GM18907 (cell line): Measurements from ENCODE around the gene SLC30A3.
"Not testable (repeated sequence)": the region's sequence is repeated elsewhere in the genome, so short reads cannot be mapped to it uniquely, and the experiment has no call there.

ENCODE experiments used
- ATAC-seq: cut with Tn5 transposase; IDR thresholded peaks from one replicate; pipeline ENCODE4 v1.9.1; 2021; ENCODE audit warnings: mild to moderate bottlenecking, moderate library complexity; ENCODE audit not compliant: unreplicated experiment

Gene SLC30A3, protein sequence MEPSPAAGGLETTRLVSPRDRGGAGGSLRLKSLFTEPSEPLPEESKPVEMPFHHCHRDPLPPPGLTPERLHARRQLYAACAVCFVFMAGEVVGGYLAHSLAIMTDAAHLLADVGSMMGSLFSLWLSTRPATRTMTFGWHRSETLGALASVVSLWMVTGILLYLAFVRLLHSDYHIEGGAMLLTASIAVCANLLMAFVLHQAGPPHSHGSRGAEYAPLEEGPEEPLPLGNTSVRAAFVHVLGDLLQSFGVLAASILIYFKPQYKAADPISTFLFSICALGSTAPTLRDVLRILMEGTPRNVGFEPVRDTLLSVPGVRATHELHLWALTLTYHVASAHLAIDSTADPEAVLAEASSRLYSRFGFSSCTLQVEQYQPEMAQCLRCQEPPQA

DNA sequence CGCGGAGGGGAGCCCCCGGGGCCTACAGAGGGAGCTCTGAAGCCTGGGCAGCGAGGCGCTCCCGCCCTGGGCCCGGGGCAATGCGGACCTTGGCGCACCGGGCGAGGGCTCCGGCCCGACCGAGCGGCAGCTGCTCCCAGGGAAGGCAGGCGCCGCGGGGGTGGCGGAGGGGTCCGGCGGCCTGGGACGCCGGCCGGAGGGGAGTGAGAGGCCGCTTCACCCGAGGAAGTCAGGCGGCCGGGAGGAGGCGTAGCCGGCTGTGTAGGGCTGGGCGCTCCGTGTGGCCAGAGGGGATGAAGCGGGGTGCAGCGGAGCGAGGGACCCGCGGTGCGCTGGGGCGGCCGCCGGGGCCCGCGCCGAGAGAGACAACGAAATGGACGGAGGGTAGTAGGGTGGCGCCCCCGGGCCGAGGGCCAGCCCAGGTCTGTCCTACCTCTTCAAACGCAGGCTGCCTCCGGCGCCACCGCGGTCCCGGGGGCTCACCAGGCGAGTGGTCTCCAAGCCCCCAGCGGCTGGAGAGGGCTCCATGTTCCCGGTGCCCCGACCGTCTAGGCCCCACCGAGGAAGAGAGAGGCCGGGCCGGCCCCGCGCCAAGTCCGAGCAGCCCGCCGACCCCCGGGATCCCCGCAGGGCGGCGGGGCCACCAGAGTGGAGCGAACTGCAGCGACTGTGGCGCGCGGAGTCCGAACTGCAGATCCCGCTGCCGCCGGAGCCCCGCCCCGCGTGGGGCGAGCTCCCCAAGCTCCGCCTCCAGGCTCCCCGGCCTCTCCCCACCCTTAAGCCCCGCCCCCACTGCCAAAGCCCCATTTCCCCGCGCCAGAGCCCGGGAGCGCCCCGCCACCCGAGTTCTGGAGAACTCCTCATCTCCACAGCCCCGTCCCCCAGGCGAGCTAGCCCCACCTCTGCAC, at the start of gene SLC30A3:
TSS of gene SLC30A3 (minus strand) at position 669 of the 908 bp plus-strand sequence. CDS start at position 528, 141 bp downstream.
- peak; percentile 53 for ATAC-seq

DNA sequence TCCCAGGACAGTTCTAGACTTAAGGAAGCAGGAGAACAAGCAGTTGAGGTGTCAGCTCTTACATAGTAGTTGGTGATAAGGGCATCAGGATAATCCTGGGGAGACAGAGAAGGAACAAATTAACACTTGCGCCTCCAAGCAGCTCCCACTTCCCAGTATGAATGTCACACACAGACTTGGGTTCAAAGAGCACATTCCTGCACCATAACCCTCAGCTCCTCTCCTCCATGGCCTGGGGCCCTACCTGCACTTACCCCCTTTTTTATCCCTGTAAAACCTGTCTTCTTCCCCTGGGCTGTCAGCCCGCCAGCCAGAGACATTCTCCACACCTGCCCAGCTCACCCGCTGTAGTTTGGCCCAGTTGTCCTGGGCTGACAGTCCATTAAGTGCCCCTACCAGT, 49.3 kb upstream of the SLC30A3 start:
- no peak for ATAC-seq

DNA sequence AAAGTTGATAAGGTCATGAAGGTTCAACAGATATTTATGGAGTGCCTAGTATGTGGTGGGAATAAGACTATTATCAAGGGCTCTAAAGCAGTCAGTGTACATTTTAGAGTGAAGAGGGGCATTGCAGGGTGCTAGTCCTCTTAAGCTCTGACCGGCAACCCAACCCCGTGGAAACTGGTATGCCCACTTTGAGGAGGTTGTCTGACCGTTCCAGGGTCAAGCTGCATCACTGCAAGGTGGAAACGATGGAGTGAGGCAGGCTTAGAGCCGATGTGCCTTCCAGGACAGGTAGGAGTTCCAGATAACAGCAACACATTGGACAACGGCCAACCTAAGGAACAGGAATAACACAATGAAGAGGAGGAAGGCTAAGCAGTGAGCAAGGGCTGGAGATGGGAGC, 46.8 kb upstream of the SLC30A3 start:
- no peak for ATAC-seq

DNA sequence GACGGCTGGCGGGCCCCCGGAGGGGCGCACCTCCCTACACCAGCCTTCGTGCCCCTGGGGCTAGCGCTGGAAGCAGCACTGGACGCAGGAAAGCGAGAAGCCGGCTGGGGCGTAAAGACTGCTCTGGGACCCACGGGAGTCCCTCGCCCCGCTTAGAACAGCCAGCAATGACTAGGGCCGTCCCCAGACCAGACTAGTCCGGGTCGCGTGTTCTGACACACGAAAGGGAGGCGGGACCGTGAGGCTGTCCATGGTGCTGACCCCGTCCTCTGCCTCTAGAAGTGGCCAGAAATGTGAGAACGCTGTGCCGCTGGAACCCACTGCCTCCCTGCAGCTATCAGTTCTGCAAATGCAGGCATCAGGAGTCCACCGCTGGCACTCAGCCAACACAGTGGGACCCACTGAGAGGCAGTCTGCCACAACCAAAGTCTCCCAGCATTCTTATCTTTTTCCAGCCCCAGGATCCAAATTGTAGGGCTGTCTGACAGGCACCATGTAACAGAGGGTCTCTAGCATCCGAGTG, 45.6 kb upstream of the SLC30A3 start, which contains the start of gene UCN:
TSS of gene UCN (minus strand) at position 87 of the 523 bp plus-strand sequence. CDS start 550 bp downstream, outside the sequence.
- no peak for ATAC-seq

DNA sequence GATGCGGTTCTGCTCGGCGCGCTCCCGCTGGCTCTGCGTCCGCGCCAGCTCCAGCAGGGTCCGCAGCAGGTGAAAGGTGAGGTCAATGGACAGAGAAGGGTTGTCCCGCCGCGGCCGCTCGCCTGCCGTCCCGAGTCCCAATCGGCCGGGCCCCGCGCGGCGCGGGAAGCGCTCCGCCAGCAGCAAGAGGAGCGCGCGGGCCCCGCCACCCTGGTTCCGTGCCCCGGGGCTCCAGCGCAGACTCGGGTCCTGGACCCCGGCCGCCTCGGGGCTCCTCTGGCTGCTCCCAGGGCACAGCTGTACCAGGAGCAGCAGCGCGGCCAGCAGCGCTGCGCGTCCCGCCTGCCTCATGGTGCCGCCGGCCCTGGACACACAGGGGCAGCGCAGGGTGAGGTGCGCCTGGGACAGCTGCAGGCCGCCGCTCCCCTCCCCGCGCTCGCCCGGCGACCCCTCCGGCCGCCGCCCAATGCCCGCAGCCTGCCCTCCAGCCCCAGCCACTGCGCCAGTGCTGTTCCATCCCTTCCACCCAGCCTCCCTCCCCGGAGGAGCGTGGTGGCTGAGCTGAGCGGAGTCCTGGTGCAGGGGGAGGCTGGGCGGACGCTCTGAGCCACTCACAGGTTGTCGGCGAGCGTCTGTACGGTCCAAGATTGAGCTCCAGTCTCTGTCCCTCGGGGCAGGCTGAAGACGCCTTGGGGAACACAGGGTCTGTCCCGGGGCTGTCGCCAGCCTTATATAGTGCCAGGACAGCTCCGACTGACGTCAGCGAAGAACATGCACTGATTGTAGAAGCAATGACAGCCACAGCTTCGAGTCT, 44.9 kb upstream of the SLC30A3 start:
- ATAC-seq, result no peak

DNA sequence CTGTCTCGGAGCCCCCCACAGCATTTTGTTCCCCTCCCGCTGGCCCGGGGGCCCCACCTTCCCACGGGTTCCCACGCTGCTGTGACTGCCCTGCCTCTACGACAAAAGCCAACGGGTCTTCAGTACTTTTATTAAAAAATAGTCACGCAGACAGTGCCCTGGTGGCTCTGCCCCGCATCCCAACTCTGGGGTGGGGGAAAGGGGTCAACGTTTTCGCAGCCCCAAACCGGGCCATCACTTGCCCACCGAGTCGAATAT, 44.4 kb upstream of the SLC30A3 start:
- ATAC-seq, result no peak

DNA sequence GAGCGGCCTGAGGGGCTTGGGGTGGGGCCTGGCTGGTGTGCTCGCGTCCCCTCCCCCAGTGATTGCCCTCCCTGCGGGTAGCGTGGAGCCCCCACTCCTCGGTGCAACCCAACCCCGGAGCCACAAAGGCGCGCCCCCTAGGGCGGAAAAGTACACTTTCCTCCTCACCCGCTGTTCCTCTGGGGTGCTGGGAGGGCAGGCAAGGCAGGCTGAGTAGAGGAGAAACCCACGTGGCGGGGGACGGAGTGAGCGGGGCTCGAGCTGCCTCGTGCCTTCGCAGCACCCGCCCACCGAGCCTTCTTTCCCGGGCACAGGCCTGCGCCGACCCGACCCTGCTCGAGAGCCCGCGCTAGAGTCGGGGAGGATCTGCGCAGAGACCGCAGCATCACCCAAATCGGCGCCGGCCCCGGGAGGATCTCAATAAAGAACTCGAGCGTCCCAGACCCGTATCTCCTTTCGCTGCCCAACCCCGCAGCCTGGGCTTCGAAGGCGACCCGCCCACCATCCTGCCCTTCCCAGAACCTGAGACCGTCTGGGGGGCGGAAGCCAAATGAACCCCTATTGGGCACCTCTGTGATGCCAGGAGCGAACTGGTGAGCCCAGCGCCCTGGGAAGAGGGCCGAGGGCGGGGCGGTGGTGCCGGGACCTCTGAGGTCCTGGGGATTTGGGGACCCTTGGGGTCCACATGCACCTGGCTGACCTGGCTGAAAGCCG, 43.9 kb upstream of the SLC30A3 start:
- ATAC-seq, result no peak

DNA sequence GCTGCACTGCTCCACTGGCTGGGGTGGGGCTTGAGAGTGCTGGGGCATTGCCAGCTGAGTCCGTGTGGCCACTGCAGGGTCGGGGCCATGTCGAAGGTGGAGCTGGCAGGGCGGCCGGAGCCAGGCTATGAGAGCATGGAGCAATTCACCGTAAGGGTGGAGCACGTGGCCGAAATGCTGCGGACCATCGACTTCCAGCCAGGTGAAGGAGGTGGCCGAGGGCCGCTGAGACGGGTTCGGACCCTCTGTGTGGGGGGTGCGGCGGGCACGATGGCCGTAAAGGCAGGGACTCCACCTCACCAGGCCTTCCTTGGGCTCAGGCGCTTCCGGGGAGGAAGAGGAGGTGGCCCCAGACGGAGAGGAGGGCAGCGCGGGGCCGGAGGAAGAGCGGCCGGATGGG, 43.3 kb upstream of the SLC30A3 start:
- ATAC-seq, result no peak

DNA sequence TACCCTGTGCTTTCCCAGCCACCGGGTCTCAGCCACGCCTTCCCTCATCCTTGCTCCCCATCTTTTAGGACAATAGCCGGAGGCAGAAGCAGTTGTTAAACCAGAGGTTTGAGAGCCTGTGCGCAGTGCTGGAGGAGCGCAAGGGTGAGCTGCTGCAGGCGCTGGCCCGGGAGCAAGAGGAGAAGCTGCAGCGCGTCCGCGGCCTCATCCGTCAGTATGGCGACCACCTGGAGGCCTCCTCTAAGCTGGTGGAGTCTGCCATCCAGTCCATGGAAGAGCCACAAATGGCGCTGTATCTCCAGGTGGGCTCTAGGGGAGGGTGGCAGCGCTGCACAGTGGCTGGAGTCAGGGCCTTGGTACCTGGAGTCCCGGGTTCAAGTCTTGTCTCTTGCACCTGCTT, 42.7 kb upstream of the SLC30A3 start:
- ATAC-seq, result no peak

DNA sequence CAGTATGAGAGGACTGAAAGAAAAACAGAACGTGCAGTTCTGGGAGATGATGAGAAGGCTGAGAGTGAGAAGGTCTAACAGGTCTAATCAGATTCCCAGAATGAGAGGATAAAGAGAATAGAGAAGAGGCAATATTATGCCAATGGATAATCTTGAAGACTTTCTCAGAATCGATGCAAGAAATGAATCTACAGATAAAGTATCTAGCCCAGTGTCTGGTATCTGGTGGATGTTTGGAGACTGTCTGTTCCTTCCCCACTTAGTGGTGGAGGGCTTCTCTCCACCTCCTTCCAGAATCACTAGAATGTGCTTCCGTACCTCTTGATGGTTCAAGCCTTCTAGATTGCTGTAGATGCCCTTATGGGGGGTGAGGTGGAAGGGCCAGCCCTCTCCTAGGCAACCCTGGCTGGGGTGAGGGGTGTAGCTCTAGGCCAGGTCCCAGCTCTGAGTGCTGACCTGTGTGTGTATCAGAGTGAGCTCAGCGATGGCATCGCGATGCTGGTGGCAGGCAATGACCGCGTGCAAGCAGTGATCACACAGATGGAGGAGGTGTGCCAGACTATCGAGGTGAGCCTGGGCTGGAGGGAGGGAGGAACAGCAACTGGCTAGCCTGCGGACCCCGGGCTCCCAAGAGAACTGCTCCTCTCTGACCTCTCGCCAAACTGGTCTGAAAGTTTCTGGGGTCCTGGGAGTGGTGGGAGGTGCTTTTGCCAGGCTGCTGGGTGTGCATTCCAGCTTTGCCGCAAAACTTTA, 41.8 kb upstream of the SLC30A3 start:
- no peak for ATAC-seq

DNA sequence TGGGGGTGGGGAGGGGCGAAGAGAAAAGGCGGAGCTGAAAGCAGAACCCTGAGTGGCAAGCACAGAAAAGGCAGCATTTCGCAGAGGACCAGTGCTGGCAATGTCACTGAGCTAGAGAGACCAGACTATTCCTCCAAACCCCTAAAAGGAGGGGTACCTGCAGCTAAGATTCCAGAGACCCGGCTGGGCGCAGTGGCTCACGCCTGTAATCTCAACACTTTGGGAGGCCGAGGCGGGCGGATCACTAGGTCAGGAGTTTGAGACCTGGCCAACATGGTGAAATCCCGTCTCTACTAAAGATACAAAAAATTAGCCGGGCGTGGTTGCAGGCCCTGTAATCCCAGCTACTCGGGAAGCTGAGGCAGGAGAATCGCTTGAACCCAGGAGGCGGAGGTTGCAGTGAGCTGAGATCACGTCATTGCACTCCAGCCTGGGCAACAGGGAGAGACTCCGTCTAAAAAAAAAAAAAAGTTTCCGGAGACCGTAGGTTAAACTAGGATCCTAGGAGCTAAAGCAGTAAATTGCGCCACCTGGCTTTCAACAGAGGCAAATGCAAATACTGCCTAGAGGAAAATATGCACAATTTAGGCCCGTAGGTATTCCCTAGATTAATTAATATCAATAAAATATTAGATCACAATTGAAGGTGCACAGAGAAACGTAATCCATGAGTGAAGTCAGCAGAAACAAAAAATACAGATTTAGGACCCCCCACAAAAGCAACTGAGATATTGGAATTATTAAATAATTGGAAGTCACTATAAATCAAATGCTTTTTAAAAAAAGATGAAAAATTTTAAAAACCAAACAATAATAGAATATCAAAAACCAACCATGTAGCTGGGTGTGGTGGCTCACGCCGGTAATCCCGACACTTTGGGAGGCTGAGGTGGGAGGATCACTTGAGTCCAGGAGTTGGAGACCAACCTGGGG, 40.5 kb upstream of the SLC30A3 start:
- ATAC-seq, result no peak

DNA sequence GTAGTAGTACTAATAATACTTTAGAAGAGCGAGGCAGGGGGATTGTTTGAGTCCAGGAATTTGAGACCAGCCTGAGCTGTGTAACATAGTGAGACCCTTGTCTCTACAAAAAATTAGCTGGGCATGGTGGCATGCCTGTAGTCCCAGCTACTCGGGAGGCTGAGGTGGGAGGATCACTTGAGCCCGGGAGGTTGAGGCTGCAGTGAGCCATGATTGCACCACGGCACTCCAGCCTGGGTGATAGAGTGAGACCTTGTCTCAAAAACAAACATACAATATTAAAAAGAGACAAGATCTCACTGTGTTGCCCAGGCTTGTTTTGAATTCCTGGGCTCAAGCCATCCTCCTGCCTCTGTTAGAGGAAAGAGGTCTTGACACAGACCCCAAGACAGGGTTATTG, 37.8 kb upstream of the SLC30A3 start:
- not testable (repeated sequence) for ATAC-seq

DNA sequence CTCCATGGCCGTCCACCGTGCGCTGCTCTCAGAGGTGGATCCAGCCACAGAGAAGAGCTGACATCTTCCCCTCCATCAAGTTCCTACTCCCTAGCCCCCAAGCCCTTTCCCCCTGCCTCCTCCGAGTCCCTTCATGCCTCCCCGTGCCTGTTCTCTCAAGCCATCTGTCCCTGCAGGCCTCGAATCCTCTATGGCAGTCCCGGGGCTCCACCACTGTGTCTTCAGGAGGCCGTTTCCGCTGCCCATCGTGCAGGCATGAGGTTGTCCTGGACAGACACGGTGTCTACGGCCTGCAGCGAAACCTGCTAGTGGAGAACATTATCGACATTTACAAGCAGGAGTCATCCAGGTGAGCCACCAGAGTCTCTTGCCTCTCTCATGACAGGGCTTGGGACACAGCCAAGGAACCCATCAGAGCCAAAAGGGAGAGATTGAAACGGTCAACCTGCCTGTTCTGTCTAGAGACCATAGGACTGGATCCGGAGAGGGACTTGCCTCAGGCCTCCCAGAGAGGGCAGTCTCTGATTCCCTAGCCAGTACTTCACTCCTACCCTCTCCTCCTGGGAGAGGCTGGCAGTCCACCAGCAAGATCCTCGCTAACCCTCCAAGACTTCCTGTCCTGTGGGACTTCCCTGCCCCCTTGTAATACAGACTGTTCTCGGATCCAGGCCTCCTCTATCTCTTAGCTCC, 35.7 kb upstream of the SLC30A3 start:
- no peak for ATAC-seq

DNA sequence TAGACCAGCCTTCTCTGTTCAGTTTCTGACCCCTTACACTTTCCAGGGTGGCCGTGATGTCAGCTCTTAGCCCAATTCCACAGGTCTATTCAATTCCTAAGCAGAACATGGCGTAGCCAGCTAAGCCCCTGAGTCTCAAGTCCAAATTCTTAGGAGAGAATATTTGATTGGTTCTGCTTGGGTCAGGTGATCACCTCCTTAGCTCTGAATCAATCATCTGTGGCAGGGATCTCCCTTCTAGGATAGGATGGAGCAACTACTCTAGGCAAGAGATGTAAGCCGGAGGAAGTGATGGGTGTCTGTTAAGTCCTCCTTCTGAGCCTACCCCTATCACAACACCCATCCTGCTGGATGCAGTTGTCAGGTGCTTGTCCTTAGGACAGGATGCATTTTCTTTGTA, 34.3 kb upstream of the SLC30A3 start:
- no peak for ATAC-seq

DNA sequence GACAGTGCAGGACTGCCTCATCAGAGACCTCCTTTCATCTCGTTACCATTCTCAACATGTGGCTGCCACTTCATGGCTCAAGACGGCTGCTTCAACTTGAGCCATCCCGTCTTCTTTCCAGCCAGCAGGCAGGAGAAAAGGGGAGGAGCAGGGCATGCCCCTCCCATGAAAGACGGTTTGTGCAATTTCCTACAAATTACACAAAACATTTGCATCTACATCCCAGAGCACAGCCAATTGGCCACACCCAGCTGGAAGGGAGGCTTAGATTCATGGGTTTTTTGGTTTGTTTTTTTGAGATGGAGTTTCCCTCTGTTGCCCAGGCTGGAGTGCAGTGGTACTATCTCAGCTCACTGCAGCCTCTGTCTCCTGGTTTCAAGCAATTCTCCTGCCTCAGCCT, 33.6 kb upstream of the SLC30A3 start:
- ATAC-seq, result no peak

DNA sequence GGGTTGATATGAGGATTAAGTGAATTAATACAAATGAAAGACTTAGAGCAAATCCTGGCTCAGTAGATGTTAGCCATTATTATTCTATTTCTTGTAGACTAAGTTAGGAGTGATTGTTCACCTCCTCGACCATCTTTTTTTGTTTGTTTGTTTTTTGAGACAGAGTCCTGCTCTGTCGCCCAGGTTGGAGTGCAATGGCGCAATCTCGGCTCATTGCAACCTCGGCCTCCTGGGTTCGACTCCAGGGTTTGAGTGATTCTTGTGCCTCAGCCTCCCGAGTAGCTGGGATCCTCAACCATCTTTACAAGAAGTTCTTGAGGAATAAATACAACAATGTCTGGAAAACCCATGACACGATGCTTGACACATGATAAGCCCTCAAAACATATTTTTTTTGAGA, 32.1 kb upstream of the SLC30A3 start:
- ATAC-seq, result no peak

DNA sequence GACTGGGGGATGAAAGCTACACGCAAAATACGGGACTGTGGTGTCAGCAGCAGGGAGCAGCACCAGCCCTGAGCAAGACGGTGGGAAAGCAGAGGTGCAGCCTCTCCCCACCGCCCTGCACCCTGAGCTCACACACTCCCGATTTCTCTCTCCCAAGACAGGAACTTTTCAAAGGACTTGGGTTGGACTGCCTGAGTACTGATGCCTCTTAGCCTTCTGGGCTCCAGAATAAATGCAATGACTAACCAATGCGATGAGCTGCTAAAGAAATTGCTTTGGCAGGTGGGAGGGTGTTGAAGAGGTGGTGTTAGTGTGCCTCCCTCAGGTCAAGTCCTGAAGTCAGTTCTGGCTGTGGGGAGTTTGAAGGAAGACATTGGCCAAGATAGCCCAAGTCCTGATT, 29.0 kb upstream of the SLC30A3 start:
- ATAC-seq, result no peak

DNA sequence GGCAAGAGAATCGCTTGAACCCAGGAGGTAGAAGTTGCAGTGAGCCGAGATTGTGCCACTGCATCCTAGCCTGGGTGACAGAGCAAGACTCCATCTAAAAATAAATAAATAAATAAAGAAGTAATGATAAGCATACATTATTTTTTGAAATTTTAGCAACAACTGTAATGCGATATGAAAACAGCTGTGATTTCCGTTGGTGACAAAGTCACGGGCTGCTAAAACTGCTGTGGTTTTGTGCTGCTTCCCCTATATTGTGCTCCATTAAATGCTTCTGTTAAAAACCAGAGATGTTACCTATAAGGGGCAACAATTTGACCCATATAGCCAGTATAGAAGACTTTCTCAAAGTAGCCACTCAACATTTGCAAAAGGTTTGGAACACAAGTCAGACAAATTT, 27.7 kb upstream of the SLC30A3 start:
- ATAC-seq, result no peak
